Chondrocyte (in vitro differentiated cells): Measurements from ENCODE around the gene NR2F1-AS1. TPM values are rescaled to one million over a fixed set of nuclear protein-coding genes. Genes with fewer than 3 reads are reported as not detected.
A peak's percentile ranks its signal among the peaks of the same experiment; 100 is the strongest.

Experiments used
- DNase-seq: peaks from one replicate; pipeline ENCODE4 v3.0.0; 2021; ENCODE audit warnings: mixed read lengths, low spot score
- H3K27ac Mint-ChIP-seq: one replicate; pipeline ENCODE4 v1.8.0; 2021; ENCODE audit warnings: mild to moderate bottlenecking, moderate library complexity, mixed read lengths; ENCODE audit not compliant: unreplicated experiment
- H3K27me3 Mint-ChIP-seq: 2 replicates; pipeline ENCODE4 v1.8.0; 2021; ENCODE audit warnings: low read depth, mixed read lengths
- H3K36me3 Mint-ChIP-seq: 2 replicates; pipeline ENCODE4 v1.8.0; 2021; ENCODE audit warnings: low read depth, mixed read lengths
- H3K4me1 Mint-ChIP-seq: 2 replicates; pipeline ENCODE4 v1.8.0; 2021; ENCODE audit warnings: low read depth, mild to moderate bottlenecking, mixed read lengths
- H3K4me3 Mint-ChIP-seq: one replicate; pipeline ENCODE4 v1.8.0; 2021; ENCODE audit warnings: mild to moderate bottlenecking, moderate library complexity, mixed read lengths; ENCODE audit not compliant: unreplicated experiment
- H3K9me3 Mint-ChIP-seq: 2 replicates; pipeline ENCODE4 v1.8.0; 2021; ENCODE audit warnings: low read depth, mixed read lengths
- CTCF ChIP-seq: fragments of 200-600 bp; sonication (generic); IDR thresholded peaks from 2 replicates; pipeline ENCODE4 v1.5.0; 2021; ENCODE audit warnings: antibody characterized with exemption, mild to moderate bottlenecking, moderate library complexity
- total RNA-seq: library from RNA; stranded (reverse); gene quantifications from 3 replicates; pipeline ENCODE4 v1.2.1, GENCODE V29; 2021

NR2F1-AS1 gene
- total RNA-seq, 1 donor from 2014 or later, result 16.2 TPM

- Mint-ChIP-seq H3K27ac (no peak overlapping the region), H3K4me3 (no peak overlapping the region), H3K36me3 (peaks cover 21% of the 10 kb centered on the region), H3K9me3 (peaks cover 13% of the 10 kb centered on the region), H3K4me1 (peaks cover 7% of the 10 kb centered on the region), H3K27me3 (no peaks in the 10 kb centered on the region)
- no peak for TF ChIP-seq CTCF
- no peak for DNase-seq
These were observed 101.0 kb downstream of the NR2F1-AS1 start for GRCh38 chr5:93479982-93480509.

GRCh38 chr5:93477816-93478215, 103.2 kb downstream of the NR2F1-AS1 start:
- no peak for TF ChIP-seq CTCF
- no peak for DNase-seq
- Mint-ChIP-seq H3K27me3 (no peaks in the 10 kb centered on the region), H3K9me3 (peaks cover 10% of the 10 kb centered on the region), H3K4me1 (peaks cover 5% of the 10 kb centered on the region), H3K36me3 (peaks cover 13% of the 10 kb centered on the region), H3K4me3 (no peak overlapping the region), H3K27ac (no peak overlapping the region)

GRCh38 chr5:93476251-93476742, 104.7 kb downstream of the NR2F1-AS1 start:
- Mint-ChIP-seq H3K9me3 (peaks cover 10% of the 10 kb centered on the region), H3K4me1 (peaks cover 5% of the 10 kb centered on the region), H3K4me3 (no peak overlapping the region), H3K36me3 (peaks cover 13% of the 10 kb centered on the region), H3K27me3 (no peaks in the 10 kb centered on the region), H3K27ac (no peak overlapping the region)
- DNase-seq, result no peak
- TF ChIP-seq CTCF, result no peak

- H3K27ac Mint-ChIP-seq, result no peak overlapping the region
- peaks cover 11% of the 10 kb centered on the region for H3K36me3 Mint-ChIP-seq
- H3K27me3 Mint-ChIP-seq, result no peaks in the 10 kb centered on the region
- peak; percentile 32 for DNase-seq
- H3K4me1 Mint-ChIP-seq, result no peaks in the 10 kb centered on the region
- H3K9me3 Mint-ChIP-seq, result peaks cover 23% of the 10 kb centered on the region
- TF ChIP-seq CTCF, result no peak
- H3K4me3 Mint-ChIP-seq, result no peak overlapping the region
These were observed 118.1 kb downstream of the NR2F1-AS1 start for GRCh38 chr5:93462916-93463315.

- Mint-ChIP-seq H3K4me1 (no peaks in the 10 kb centered on the region), H3K36me3 (peaks cover 12% of the 10 kb centered on the region), H3K9me3 (peaks cover 23% of the 10 kb centered on the region), H3K4me3 (no peak overlapping the region), H3K27me3 (no peaks in the 10 kb centered on the region), H3K27ac (no peak overlapping the region)
- DNase-seq, result no peak
- TF ChIP-seq CTCF, result no peak
These were observed 119.3 kb downstream of the NR2F1-AS1 start for GRCh38 chr5:93461756-93462155.
